HepG2 (cell line): Measurements from ENCODE around the gene CYP2C19. TPM values are rescaled to one million over a fixed set of nuclear protein-coding genes. Genes with fewer than 3 reads are reported as not detected.

Experiments
- ATAC-seq: fragments of 200-7000 bp; cut with Tn5 transposase; 3 replicates; pipeline ENCODE4 v1.9.1; 2020; ENCODE audit warnings: mild to moderate bottlenecking, moderate library complexity
- BruUV-seq: library from RNA; stranded (reverse); fragments of 400-500 nt; replicated peaks from 2 replicates; lab custom pipeline; 2021; lab: Mats Ljungman, UMichigan
- CTCF ChIA-PET: fragments of 300-600 bp; formaldehyde crosslinking; extraction: SDS; loops from one replicate; lab custom pipeline; 2021; ENCODE audit warnings: low total read pairs, inconsistent platforms, low intra/inter-chr PET ratio; lab: Yijun Ruan, JAX
- POLR2A ChIA-PET: fragments of 350-600 bp; sonication (Branson Sonifier 250); formaldehyde crosslinking; loops from one replicate; lab custom pipeline; 2020; ENCODE audit warnings: antibody characterized with exemption, inconsistent platforms; lab: Yijun Ruan, JAX
- DNase-seq: peaks from one replicate; pipeline ENCODE4 v3.0.0-alpha.2; 2015; ENCODE audit warnings: low spot score
- FAIRE-seq: peaks from 3 replicates; lab custom pipeline; 2011; peaks lifted over from hg19 to GRCh38; lab: Jason Lieb, UNC
- H2AFZ ChIP-seq: one replicate; pipeline ENCODE4 v1.6.1; 2011; ENCODE audit warnings: low read length, inconsistent platforms
- H3K27ac ChIP-seq: fragments of 300-600 bp; 3 replicates; pipeline ENCODE4 v1.8.0; 2011; ENCODE audit warnings: mixed run types, mild to moderate bottlenecking, mixed read lengths, low read length, inconsistent platforms; ENCODE audit not compliant: insufficient read depth; ENCODE audit errors: extremely low read length
- H3K27me3 ChIP-seq, 2 experiments: fragments of 200-600 bp in 1 of 2; 2 replicates in 1 of 2; 3 replicates in 1 of 2; pipeline versions ENCODE4 v1.6.0 to v1.8.0; 2011; ENCODE audit warnings: low read length in 2 of 2, mild to moderate bottlenecking in 2 of 2, moderate library complexity in 2 of 2, inconsistent platforms in 1 of 2; ENCODE audit not compliant: insufficient read depth in 2 of 2, control insufficient read depth in 1 of 2
- H3K36me3 ChIP-seq, 2 experiments: fragments of 200-600 bp in 1 of 2; replicated peaks in 1 of 2; 2 replicates in 1 of 2; 3 replicates in 1 of 2; pipeline versions ENCODE4 v1.5.1 to v1.8.0; 2011; ENCODE audit warnings: low read length in 2 of 2, inconsistent platforms in 1 of 2; ENCODE audit not compliant: insufficient read depth in 2 of 2, control insufficient read depth in 1 of 2
- H3K4me1 ChIP-seq: 2 replicates; pipeline ENCODE4 v1.5.1; 2012; ENCODE audit warnings: low read length, inconsistent platforms; ENCODE audit not compliant: insufficient read depth
- H3K4me2 ChIP-seq: 2 replicates; pipeline ENCODE4 v1.6.0; 2011; ENCODE audit warnings: low read depth, low read length, inconsistent platforms
- H3K4me3 ChIP-seq, 3 experiments: fragments of 200-600 bp in 1 of 3; sonication (generic), shearing (Covaris generic) in 1 of 3; replicated peaks in 1 of 3; 2 replicates each; pipeline ENCODE4 v1.5.1; 2011 to 2016; ENCODE audit warnings: low read length in 3 of 3, inconsistent platforms in 2 of 3, low read depth in 2 of 3, mild to moderate bottlenecking in 2 of 3, control low read depth in 1 of 3, mixed read lengths in 1 of 3; ENCODE audit not compliant: insufficient read depth in 1 of 3
- H3K79me2 ChIP-seq: one replicate; pipeline ENCODE4 v1.6.1; 2011; ENCODE audit warnings: low read length, inconsistent platforms; ENCODE audit not compliant: insufficient read depth
- H3K9ac ChIP-seq: 2 replicates; pipeline ENCODE4 v1.6.0; 2011; ENCODE audit warnings: mild to moderate bottlenecking, low read depth, low read length, inconsistent platforms; ENCODE audit not compliant: insufficient read depth
- H3K9me3 ChIP-seq: 2 replicates; pipeline ENCODE4 v1.5.1; 2012; ENCODE audit warnings: mild to moderate bottlenecking, low read length
- H4K20me1 ChIP-seq: 2 replicates; pipeline ENCODE4 v1.6.0; 2011; ENCODE audit warnings: inconsistent platforms, mild to moderate bottlenecking, low read length, moderate library complexity; ENCODE audit not compliant: insufficient read depth
- MAFF ChIP-seq: IDR thresholded peaks from 2 replicates; pipeline ENCODE4 v1.6.1; 2011; ENCODE audit warnings: low read depth, low read length, improper control_type of control experiment
- MAFK ChIP-seq, 2 experiments: IDR thresholded peaks in 1 of 2; conservative IDR thresholded peaks in 1 of 2; 2 replicates each; pipeline ENCODE4 v1.6.1; 2011; ENCODE audit warnings: improper control_type of control experiment in 2 of 2, low read length in 2 of 2
- MEIS2 ChIP-seq: sonication (generic); formaldehyde crosslinking; IDR thresholded peaks from 2 replicates; pipeline ENCODE4 v1.9.0; 2021; ENCODE audit warnings: mild to moderate bottlenecking, missing genetic modification reagents
- NCOA2 ChIP-seq: sonication (generic); formaldehyde crosslinking; IDR thresholded peaks from 2 replicates; pipeline ENCODE4 v1.8.0; 2022; ENCODE audit warnings: inconsistent platforms
- WGBS: methylation state at CpG from one replicate; pipeline ENCODE4 v1.1.6; 2017; ENCODE audit warnings: low lambda C conversion rate; 5-methylcytosine and 5-hydroxymethylcytosine counted together
- in situ Hi-C: cut with HindIII; loops from 2 replicates; pipeline ENCODE4 v1.10.0; 2017; ENCODE audit warnings: low pct_unique_long_range_greater_than_20kb; ENCODE audit not compliant: extremely low pct_ligation_motif_present
- intact Hi-C: fragments of 100-400 bp; cut with micrococcal nuclease; formaldehyde crosslinking; loops from one replicate; pipeline ENCODE4 v1.10.0; 2022; ENCODE audit not compliant: unreplicated experiment
- polyA plus RNA-seq, 8 experiments: library from polyadenylated mRNA; depleted of rRNA in 3 of 8; stranded (reverse) in 7 of 8; unstranded in 1 of 8; fragments of >200 nt; fragmentation: Illumina TruSeq in 4 of 8; extraction: Trizol in 4 of 8; gene quantifications; 2 replicates each; pipeline versions ENCODE4 v1.2.1 to v1.2.3, GENCODE V29; 2011 to 2016; ENCODE audit warnings: low read depth in 4 of 8, missing spikeins in 1 of 8, mixed read lengths in 1 of 8; ENCODE audit not compliant: insufficient read depth in 1 of 8
- total RNA-seq, 5 experiments: library from RNA; depleted of rRNA; stranded (reverse); fragments of >200 nt; fragmentation: Illumina TruSeq; extraction: Trizol; gene quantifications; 2 replicates each; pipeline ENCODE4 v1.2.3, GENCODE V29; 2016; ENCODE audit warnings: low read depth in 1 of 5
- TF ChIP-seq, protein P1 (sequence below): sonication (generic); formaldehyde crosslinking; IDR thresholded peaks from 2 replicates; pipeline ENCODE4 v1.8.0; 2023; ENCODE audit warnings: mild to moderate bottlenecking, missing genetic modification reagents
- TF ChIP-seq, protein P2 (sequence below): sonication (generic); formaldehyde crosslinking; IDR thresholded peaks from 2 replicates; pipeline ENCODE4 v1.5.0; 2020; ENCODE audit warnings: missing genetic modification reagents
- TF ChIP-seq, protein P3 (sequence below): sonication (generic); formaldehyde crosslinking; conservative IDR thresholded peaks from 2 replicates; pipeline ENCODE4 v1.8.1; 2023; ENCODE audit warnings: missing genetic modification reagents

The CYP2C19 gene
- total and polyA plus RNA-seq, 2 of the 13 experiments (the other 11 are each of a cell fraction or from before 2014, with no cell fraction given), result not detected

DNA sequence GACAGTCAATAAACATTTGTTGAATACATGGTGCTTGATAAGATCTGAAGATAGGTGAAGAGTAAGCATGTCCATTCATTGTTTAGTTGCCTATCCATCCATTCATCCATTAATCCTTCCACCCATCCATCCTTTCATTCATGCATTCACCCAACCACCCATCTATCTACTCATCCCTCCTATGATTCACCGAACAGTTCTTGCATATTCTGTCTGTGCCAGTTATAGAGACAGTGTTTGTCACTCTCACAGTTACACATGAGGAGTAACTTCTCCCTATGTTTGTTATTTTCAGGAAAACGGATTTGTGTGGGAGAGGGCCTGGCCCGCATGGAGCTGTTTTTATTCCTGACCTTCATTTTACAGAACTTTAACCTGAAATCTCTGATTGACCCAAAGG lies 90.0 kb downstream of the CYP2C19 start (continued):
- TF ChIP-seq, protein P1, sequence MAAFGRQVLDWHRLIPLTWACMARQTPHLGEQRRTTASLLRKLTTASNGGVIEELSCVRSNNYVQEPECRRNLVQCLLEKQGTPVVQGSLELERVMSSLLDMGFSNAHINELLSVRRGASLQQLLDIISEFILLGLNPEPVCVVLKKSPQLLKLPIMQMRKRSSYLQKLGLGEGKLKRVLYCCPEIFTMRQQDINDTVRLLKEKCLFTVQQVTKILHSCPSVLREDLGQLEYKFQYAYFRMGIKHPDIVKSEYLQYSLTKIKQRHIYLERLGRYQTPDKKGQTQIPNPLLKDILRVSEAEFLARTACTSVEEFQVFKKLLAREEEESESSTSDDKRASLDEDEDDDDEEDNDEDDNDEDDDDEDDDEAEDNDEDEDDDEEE (CRISPR knock-in tag), result no peak
- no peak for TF ChIP-seq MEIS2 (CRISPR knock-in tag)
- TF ChIP-seq NCOA2 (CRISPR knock-in tag), result no peak
- TF ChIP-seq, protein P2, sequence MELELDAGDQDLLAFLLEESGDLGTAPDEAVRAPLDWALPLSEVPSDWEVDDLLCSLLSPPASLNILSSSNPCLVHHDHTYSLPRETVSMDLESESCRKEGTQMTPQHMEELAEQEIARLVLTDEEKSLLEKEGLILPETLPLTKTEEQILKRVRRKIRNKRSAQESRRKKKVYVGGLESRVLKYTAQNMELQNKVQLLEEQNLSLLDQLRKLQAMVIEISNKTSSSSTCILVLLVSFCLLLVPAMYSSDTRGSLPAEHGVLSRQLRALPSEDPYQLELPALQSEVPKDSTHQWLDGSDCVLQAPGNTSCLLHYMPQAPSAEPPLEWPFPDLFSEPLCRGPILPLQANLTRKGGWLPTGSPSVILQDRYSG (CRISPR knock-in tag), result no peak
- TF ChIP-seq, all 625 proteins: peak for 0

DNA sequence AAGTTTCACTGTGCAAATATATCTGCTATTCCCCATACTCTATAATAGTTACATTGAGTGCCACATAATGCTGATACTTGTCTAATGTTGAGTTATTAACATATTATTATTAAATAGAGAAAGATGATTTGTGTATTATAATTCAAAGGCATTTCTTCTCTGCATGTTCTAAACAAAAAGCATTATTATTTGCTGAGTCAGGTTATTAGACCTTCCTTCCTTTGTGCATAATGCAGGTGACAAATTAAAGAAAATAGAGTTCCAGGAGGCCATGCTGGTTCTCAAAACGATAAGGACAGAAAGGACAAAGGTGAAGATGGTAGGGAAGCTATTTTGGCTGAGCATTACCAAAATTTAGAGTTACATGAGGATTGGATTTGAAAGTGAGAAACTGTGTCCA lies 90.6 kb downstream of the CYP2C19 start:
- DNase-seq (no peak), FAIRE-seq (no peak), ATAC-seq (no peak)
- Histone ChIP-seq H3K9ac (no peak overlapping the region), H4K20me1 (no peaks in the 10 kb centered on the region), H3K4me3 (no peak overlapping the region), H3K4me2 (no peak overlapping the region), H3K27me3 (no peaks in the 10 kb centered on the region), H3K36me3 (no peaks in the 10 kb centered on the region), H3K4me1 (no peaks in the 10 kb centered on the region), H2AFZ (no peak overlapping the region), H3K27ac (no peak overlapping the region), H3K9me3 (no peaks in the 10 kb centered on the region), H3K79me2 (no peaks in the 10 kb centered on the region)
- CTCF ChIA-PET, result no interaction called here
- 0% methylated on average over 1 of the region's 1 CpG for whole genome bisulfite sequencing
- intact Hi-C loops (no loop called here), in situ Hi-C loops (no loop called here)
- TF ChIP-seq, protein P3, sequence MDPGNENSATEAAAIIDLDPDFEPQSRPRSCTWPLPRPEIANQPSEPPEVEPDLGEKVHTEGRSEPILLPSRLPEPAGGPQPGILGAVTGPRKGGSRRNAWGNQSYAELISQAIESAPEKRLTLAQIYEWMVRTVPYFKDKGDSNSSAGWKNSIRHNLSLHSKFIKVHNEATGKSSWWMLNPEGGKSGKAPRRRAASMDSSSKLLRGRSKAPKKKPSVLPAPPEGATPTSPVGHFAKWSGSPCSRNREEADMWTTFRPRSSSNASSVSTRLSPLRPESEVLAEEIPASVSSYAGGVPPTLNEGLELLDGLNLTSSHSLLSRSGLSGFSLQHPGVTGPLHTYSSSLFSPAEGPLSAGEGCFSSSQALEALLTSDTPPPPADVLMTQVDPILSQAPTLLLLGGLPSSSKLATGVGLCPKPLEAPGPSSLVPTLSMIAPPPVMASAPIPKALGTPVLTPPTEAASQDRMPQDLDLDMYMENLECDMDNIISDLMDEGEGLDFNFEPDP (CRISPR knock-in tag), result no peak
- TF ChIP-seq MAFK (conservative IDR thresholded peaks at IDR 0.05 in 1 of 2, IDR thresholded peaks at IDR 0.05 in 1 of 2; ENCODE audit: low read length in 2 of 2), result peak; percentile 97 to 99
- TF ChIP-seq MAFF, result peak; percentile 98
- BruUV-seq, result no TSS peak
- POLR2A ChIA-PET, result no interaction called here
